K562 (cell line): ENCODE measurements around the gene NDUFB7. TPM values are rescaled to one million over a fixed set of nuclear protein-coding genes. Genes with fewer than 3 reads are reported as not detected.

Experiments
- ADNP ChIP-seq: fragments of 200-800 bp; sonication (Bioruptor generic); IDR thresholded peaks from 2 replicates; pipeline ENCODE4 v1.6.1; 2016; ENCODE audit warnings: missing genetic modification characterization, missing compliant biosample characterization
- ARID2 ChIP-seq: fragments of 450-650 bp; IDR thresholded peaks from 2 replicates; pipeline ENCODE4 v1.6.1; 2017; ENCODE audit warnings: antibody characterized with exemption, mild to moderate bottlenecking
- BCLAF1 ChIP-seq, 2 experiments: fragments of 450-650 bp in 1 of 2; IDR thresholded peaks; 2 replicates each; pipeline ENCODE4 v1.6.1; 2011 to 2017; ENCODE audit warnings: low read depth in 2 of 2, antibody characterized with exemption in 1 of 2, borderline replicate concordance in 1 of 2, low read length in 1 of 2, mild to moderate bottlenecking in 1 of 2, mixed read lengths in 1 of 2; ENCODE audit not compliant: control insufficient read depth in 1 of 2
- BRF1 ChIP-seq: IDR thresholded peaks from 3 replicates; pipeline ENCODE4 v1.6.1; 2011; ENCODE audit warnings: borderline replicate concordance, mild to moderate bottlenecking; ENCODE audit not compliant: insufficient read length; ENCODE audit errors: extremely low read depth
- ELF2 ChIP-seq: fragments of 250-450 bp; sonication (Bioruptor Pico); IDR thresholded peaks from 2 replicates; pipeline ENCODE4 v1.5.0; 2021; ENCODE audit warnings: mild to moderate bottlenecking
- FOXK1 ChIP-seq: sonication (generic); formaldehyde crosslinking; IDR thresholded peaks from 2 replicates; pipeline ENCODE4 v1.8.0; 2022; ENCODE audit warnings: missing genetic modification reagents, mild to moderate bottlenecking, borderline replicate concordance
- HDAC2 ChIP-seq: fragments of 450-650 bp; IDR thresholded peaks from 2 replicates; pipeline ENCODE4 v1.6.1; 2016; ENCODE audit warnings: mild to moderate bottlenecking
- MIER1 ChIP-seq: fragments of 450-650 bp; IDR thresholded peaks from 2 replicates; pipeline ENCODE4 v1.6.1; 2016; ENCODE audit warnings: antibody characterized with exemption, mild to moderate bottlenecking, low read depth
- NBN ChIP-seq: fragments of 450-650 bp; IDR thresholded peaks from 2 replicates; pipeline ENCODE4 v1.6.1; 2016; ENCODE audit warnings: low read depth, mild to moderate bottlenecking
- RBM14 ChIP-seq: fragments of 200-400 bp; formaldehyde crosslinking; IDR thresholded peaks from 2 replicates; pipeline ENCODE4 v1.6.1; 2018; ENCODE audit warnings: low read depth, mild to moderate bottlenecking, low read length, moderate library complexity, borderline replicate concordance; ENCODE audit not compliant: insufficient read depth
- RBM39 ChIP-seq: fragments of 200-400 bp; formaldehyde crosslinking; optimal IDR thresholded peaks from 2 replicates; pipeline ENCODE3; 2018; ENCODE audit warnings: low read depth, low read length
- TAF9B ChIP-seq: fragments of 450-650 bp; IDR thresholded peaks from 2 replicates; pipeline ENCODE4 v1.6.1; 2018; ENCODE audit warnings: mild to moderate bottlenecking; ENCODE audit not compliant: partially characterized antibody
- TGIF2 ChIP-seq: sonication (generic); formaldehyde crosslinking; IDR thresholded peaks from 2 replicates; pipeline ENCODE4 v1.8.1; 2022; ENCODE audit warnings: mild to moderate bottlenecking, missing genetic modification reagents, moderate library complexity
- polyA plus RNA-seq, 8 experiments: library from polyadenylated mRNA; depleted of rRNA in 4 of 8; stranded (reverse) in 5 of 8; unstranded in 3 of 8; fragments of >200 nt; fragmentation: Nextera tagmentation in 2 of 8; fragmentation: Illumina TruSeq in 1 of 8; extraction: Ambion mirVana in 2 of 8; extraction: Trizol in 1 of 8; gene quantifications; 2 replicates each; pipeline versions ENCODE4 v1.2.1 to v1.2.3, GENCODE V29; 2011 to 2014; ENCODE audit warnings: inconsistent platforms in 1 of 8, missing spikeins in 1 of 8
- total RNA-seq, 7 experiments: library from RNA; depleted of rRNA in 6 of 7; stranded (reverse); fragments of >200 nt in 6 of 7; fragmentation: Illumina TruSeq in 2 of 7; extraction: Trizol in 2 of 7; gene quantifications; 2 replicates each; pipeline versions ENCODE4 v1.2.1 to v1.2.3, GENCODE V29; 2011 to 2021; ENCODE audit warnings: low replicate concordance in 1 of 7
- TF ChIP-seq, protein P1 (sequence below): fragments of 250-450 bp; sonication (Bioruptor Pico); IDR thresholded peaks from 2 replicates; pipeline ENCODE4 v1.4.0; 2020
- TF ChIP-seq, protein P2 (sequence below): IDR thresholded peaks from 2 replicates; pipeline ENCODE4 v1.6.1; 2016; ENCODE audit warnings: missing genetic modification characterization, missing compliant biosample characterization
- TF ChIP-seq, protein P3 (sequence below): sonication (generic); formaldehyde crosslinking; IDR thresholded peaks from 2 replicates; pipeline ENCODE4 v1.8.0; 2022; ENCODE audit warnings: missing genetic modification reagents, mild to moderate bottlenecking, borderline replicate concordance

NDUFB7 gene
- total and polyA plus RNA-seq, 9 of the 15 experiments (the other 6 are each of a cell fraction or from before 2014, with no cell fraction given): 14.9 to 842 (median 137) TPM

- TF ChIP-seq, protein P1, sequence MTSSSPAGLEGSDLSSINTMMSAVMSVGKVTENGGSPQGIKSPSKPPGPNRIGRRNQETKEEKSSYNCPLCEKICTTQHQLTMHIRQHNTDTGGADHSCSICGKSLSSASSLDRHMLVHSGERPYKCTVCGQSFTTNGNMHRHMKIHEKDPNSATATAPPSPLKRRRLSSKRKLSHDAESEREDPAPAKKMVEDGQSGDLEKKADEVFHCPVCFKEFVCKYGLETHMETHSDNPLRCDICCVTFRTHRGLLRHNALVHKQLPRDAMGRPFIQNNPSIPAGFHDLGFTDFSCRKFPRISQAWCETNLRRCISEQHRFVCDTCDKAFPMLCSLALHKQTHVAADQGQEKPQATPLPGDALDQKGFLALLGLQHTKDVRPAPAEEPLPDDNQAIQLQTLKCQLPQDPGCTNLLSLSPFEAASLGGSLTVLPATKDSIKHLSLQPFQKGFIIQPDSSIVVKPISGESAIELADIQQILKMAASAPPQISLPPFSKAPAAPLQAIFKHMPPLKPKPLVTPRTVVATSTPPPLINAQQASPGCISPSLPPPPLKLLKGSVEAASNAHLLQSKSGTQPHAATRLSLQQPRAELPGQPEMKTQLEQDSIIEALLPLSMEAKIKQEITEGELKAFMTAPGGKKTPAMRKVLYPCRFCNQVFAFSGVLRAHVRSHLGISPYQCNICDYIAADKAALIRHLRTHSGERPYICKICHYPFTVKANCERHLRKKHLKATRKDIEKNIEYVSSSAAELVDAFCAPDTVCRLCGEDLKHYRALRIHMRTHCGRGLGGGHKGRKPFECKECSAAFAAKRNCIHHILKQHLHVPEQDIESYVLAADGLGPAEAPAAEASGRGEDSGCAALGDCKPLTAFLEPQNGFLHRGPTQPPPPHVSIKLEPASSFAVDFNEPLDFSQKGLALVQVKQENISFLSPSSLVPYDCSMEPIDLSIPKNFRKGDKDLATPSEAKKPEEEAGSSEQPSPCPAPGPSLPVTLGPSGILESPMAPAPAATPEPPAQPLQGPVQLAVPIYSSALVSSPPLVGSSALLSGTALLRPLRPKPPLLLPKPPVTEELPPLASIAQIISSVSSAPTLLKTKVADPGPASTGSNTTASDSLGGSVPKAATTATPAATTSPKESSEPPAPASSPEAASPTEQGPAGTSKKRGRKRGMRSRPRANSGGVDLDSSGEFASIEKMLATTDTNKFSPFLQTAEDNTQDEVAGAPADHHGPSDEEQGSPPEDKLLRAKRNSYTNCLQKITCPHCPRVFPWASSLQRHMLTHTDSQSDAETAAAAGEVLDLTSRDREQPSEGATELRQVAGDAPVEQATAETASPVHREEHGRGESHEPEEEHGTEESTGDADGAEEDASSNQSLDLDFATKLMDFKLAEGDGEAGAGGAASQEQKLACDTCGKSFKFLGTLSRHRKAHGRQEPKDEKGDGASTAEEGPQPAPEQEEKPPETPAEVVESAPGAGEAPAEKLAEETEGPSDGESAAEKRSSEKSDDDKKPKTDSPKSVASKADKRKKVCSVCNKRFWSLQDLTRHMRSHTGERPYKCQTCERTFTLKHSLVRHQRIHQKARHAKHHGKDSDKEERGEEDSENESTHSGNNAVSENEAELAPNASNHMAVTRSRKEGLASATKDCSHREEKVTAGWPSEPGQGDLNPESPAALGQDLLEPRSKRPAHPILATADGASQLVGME (CRISPR knock-in tag): no peak
- TF ChIP-seq ADNP (tag) (no peak), MIER1 (no peak), FOXK1 (no peak), NBN (no peak), BCLAF1 (IDR thresholded peaks at IDR 0.05; ENCODE audit: borderline replicate concordance in 1 of 2, control insufficient read depth in 1 of 2, low read depth in 2 of 2, low read length in 1 of 2) (no peak), ELF2 (CRISPR knock-in tag) (no peak), RBM14 (0 out of 2 replicates have a peak, but pooled peaks have one; percentile 82), TAF9B (no peak), TGIF2 (peak; percentile 96; the same call in 1 of the 2 replicates), BRF1 (no peak), HDAC2 (no peak), RBM39 (no peak), ARID2 (no peak)
- TF ChIP-seq, protein P2, sequence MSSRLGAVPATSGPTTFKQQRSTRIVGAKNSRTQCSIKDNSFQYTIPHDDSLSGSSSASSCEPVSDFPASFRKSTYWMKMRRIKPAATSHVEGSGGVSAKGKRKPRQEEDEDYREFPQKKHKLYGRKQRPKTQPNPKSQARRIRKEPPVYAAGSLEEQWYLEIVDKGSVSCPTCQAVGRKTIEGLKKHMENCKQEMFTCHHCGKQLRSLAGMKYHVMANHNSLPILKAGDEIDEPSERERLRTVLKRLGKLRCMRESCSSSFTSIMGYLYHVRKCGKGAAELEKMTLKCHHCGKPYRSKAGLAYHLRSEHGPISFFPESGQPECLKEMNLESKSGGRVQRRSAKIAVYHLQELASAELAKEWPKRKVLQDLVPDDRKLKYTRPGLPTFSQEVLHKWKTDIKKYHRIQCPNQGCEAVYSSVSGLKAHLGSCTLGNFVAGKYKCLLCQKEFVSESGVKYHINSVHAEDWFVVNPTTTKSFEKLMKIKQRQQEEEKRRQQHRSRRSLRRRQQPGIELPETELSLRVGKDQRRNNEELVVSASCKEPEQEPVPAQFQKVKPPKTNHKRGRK (tag): no peak
- TF ChIP-seq, protein P3, sequence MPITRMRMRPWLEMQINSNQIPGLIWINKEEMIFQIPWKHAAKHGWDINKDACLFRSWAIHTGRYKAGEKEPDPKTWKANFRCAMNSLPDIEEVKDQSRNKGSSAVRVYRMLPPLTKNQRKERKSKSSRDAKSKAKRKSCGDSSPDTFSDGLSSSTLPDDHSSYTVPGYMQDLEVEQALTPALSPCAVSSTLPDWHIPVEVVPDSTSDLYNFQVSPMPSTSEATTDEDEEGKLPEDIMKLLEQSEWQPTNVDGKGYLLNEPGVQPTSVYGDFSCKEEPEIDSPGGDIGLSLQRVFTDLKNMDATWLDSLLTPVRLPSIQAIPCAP (CRISPR knock-in tag): no peak
These were observed 53.9 kb downstream of the NDUFB7 start, which contains the start of gene DNAJB1 (continued) for GRCh38 chr19:14517840-14518505.
